Colonic mucosa (tissue), 4 donors: ENCODE data around the gene INHBA. TPM values are rescaled to one million over a fixed set of nuclear protein-coding genes. Genes with fewer than 3 reads are reported as not detected.

Experiments used
- DNase-seq: peaks from one replicate; pipeline ENCODE4 v3.0.0-alpha.2; 2020
- H3K27ac ChIP-seq: fragments of 200-600 bp; one replicate; pipeline ENCODE4 v1.8.0; 2021
- H3K27me3 ChIP-seq: fragments of 200-600 bp; one replicate; pipeline ENCODE4 v1.8.0; 2021
- H3K36me3 ChIP-seq: fragments of 200-600 bp; one replicate; pipeline ENCODE4 v1.8.0; 2021
- H3K4me1 ChIP-seq: fragments of 200-600 bp; one replicate; pipeline ENCODE4 v1.8.0; 2021; ENCODE audit warnings: mild to moderate bottlenecking
- H3K4me3 ChIP-seq: fragments of 200-600 bp; one replicate; pipeline ENCODE4 v1.8.0; 2021
- H3K9ac ChIP-seq, 2 donors: one replicate each; pipeline ENCODE4 v1.7.0; 2013; ENCODE audit warnings: control low read depth in 2 of 2, low read depth in 2 of 2, low read length in 2 of 2
- H3K9me3 ChIP-seq: fragments of 200-600 bp; one replicate; pipeline ENCODE4 v1.8.0; 2021
- CTCF ChIP-seq: fragments of 200-600 bp; IDR thresholded peaks from one replicate; pipeline ENCODE4 v1.8.0; 2022; ENCODE audit warnings: antibody characterized with exemption, mild to moderate bottlenecking
- intact Hi-C: fragments of 100-400 bp; cut with DNase I; formaldehyde crosslinking; loops from one replicate; pipeline ENCODE4 v1.14.1; 2022
- total RNA-seq, 2 donors: library from RNA; stranded (reverse); fragmentation: NEBNext Ultra II Directional in 1 of 2; extraction: Animal tissue kit (Norgen Biotek cat#: 25700) in 1 of 2; gene quantifications; one replicate each; pipeline ENCODE4 v1.2.1, GENCODE V29; 2021
- donor health status: healthy.
- donor health status: DM: no; HTN: no; CAD: no.
- donor health status: DM: no; HTN: no; CAD: no.

The INHBA gene
- total RNA-seq, 2 donors from 2014 or later, result 0.15 to 0.19 TPM

- Histone ChIP-seq H3K4me1 (no peaks in the 10 kb centered on the region), H3K27ac (no peak overlapping the region), H3K9ac (no peak overlapping the region), H3K36me3 (no peaks in the 10 kb centered on the region), H3K27me3 (no peaks in the 10 kb centered on the region), H3K9me3 (no peaks in the 10 kb centered on the region), H3K4me3 (no peak overlapping the region)
- intact Hi-C loops, result no loop called here
- DNase-seq, result no peak
- TF ChIP-seq CTCF, result no peak
These were observed 10.6 kb downstream of the INHBA start for GRCh38 chr7:41692251-41692650.

- H3K36me3 ChIP-seq, result no peaks in the 10 kb centered on the region
- H3K27me3 ChIP-seq, result no peaks in the 10 kb centered on the region
- H3K9ac ChIP-seq, result no peak overlapping the region
- no peak for DNase-seq
- H3K4me3 ChIP-seq, result no peak overlapping the region
- no peak overlapping the region for H3K27ac ChIP-seq
- TF ChIP-seq CTCF, result no peak
- no peaks in the 10 kb centered on the region for H3K4me1 ChIP-seq
- intact Hi-C loops, result no loop called here
- no peaks in the 10 kb centered on the region for H3K9me3 ChIP-seq
These were observed 11.4 kb downstream of the INHBA start for GRCh38 chr7:41691286-41692190.

GRCh38 chr7:41689815-41690214 is 13.1 kb downstream of the INHBA start:
- Histone ChIP-seq H3K27me3 (no peaks in the 10 kb centered on the region), H3K4me1 (no peaks in the 10 kb centered on the region), H3K4me3 (no peak overlapping the region), H3K9ac (no peak overlapping the region), H3K9me3 (no peaks in the 10 kb centered on the region), H3K36me3 (no peaks in the 10 kb centered on the region), H3K27ac (no peak overlapping the region)
- intact Hi-C loops, result no loop called here
- DNase-seq, result no peak
- no peak for TF ChIP-seq CTCF

GRCh38 chr7:41688906-41689305 is 14.0 kb downstream of the INHBA start:
- no peaks in the 10 kb centered on the region for H3K27me3 ChIP-seq
- no peak for TF ChIP-seq CTCF
- H3K4me3 ChIP-seq, result no peak overlapping the region
- H3K9ac ChIP-seq, result no peak overlapping the region
- H3K4me1 ChIP-seq, result no peaks in the 10 kb centered on the region
- no peak for DNase-seq
- no peaks in the 10 kb centered on the region for H3K9me3 ChIP-seq
- intact Hi-C loops, result no loop called here
- H3K27ac ChIP-seq, result no peak overlapping the region
- no peaks in the 10 kb centered on the region for H3K36me3 ChIP-seq

- TF ChIP-seq CTCF, result no peak
- Histone ChIP-seq H3K9ac (no peak overlapping the region), H3K27ac (no peak overlapping the region), H3K4me1 (no peaks in the 10 kb centered on the region), H3K4me3 (no peak overlapping the region), H3K36me3 (no peaks in the 10 kb centered on the region), H3K9me3 (no peaks in the 10 kb centered on the region), H3K27me3 (no peaks in the 10 kb centered on the region)
- intact Hi-C loops, result no loop called here
- no peak for DNase-seq
These were observed 14.8 kb downstream of the INHBA start for GRCh38 chr7:41688012-41688625.
